PFSK-1 (cell line): ENCODE results near the gene GSDMA.
"Not testable (repeated sequence)": the region's sequence is repeated elsewhere in the genome, so short reads cannot be mapped to it uniquely, and the experiment has no call there.

ENCODE experiments used
- POLR2AphosphoS5 ChIP-seq: IDR thresholded peaks from 2 replicates; pipeline ENCODE4 v1.6.1; 2012; ENCODE audit warnings: low read depth, mild to moderate bottlenecking, control low read depth, low read length, moderate library complexity
- SIN3A ChIP-seq: IDR thresholded peaks from 2 replicates; pipeline ENCODE4 v1.6.1; 2012; ENCODE audit warnings: mild to moderate bottlenecking, low read length, moderate library complexity, borderline replicate concordance; ENCODE audit not compliant: insufficient read depth
- TF ChIP-seq, protein P1 (sequence below), 2 experiments: IDR thresholded peaks; 2 replicates each; pipeline versions ENCODE4 v1.6.1 to v1.8.0; 2011 to 2012; ENCODE audit warnings: low read depth in 2 of 2, low read length in 2 of 2, control low read depth in 1 of 2, inconsistent platforms in 1 of 2, mild to moderate bottlenecking in 1 of 2, moderate library complexity in 1 of 2; ENCODE audit not compliant: insufficient read depth in 1 of 2

DNA sequence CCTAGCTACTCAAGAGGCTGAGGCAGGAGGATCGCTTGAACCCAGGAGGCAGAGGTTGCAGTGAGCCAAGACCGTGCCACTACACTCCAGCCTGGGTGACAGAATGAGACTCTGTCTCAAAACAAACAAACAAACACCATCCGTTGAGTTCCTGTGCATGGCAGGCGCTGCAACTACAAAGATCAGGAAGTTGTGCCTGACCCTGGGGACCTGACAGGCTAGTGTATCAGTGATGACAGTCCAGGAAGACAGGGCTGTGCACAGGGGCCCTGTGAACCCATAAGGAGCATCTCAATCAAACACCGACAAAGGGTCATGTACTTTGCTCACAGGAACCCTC, 14.3 kb upstream of the GSDMA start:
- not testable (repeated sequence) for TF ChIP-seq POLR2AphosphoS5, SIN3A
- TF ChIP-seq, protein P1, sequence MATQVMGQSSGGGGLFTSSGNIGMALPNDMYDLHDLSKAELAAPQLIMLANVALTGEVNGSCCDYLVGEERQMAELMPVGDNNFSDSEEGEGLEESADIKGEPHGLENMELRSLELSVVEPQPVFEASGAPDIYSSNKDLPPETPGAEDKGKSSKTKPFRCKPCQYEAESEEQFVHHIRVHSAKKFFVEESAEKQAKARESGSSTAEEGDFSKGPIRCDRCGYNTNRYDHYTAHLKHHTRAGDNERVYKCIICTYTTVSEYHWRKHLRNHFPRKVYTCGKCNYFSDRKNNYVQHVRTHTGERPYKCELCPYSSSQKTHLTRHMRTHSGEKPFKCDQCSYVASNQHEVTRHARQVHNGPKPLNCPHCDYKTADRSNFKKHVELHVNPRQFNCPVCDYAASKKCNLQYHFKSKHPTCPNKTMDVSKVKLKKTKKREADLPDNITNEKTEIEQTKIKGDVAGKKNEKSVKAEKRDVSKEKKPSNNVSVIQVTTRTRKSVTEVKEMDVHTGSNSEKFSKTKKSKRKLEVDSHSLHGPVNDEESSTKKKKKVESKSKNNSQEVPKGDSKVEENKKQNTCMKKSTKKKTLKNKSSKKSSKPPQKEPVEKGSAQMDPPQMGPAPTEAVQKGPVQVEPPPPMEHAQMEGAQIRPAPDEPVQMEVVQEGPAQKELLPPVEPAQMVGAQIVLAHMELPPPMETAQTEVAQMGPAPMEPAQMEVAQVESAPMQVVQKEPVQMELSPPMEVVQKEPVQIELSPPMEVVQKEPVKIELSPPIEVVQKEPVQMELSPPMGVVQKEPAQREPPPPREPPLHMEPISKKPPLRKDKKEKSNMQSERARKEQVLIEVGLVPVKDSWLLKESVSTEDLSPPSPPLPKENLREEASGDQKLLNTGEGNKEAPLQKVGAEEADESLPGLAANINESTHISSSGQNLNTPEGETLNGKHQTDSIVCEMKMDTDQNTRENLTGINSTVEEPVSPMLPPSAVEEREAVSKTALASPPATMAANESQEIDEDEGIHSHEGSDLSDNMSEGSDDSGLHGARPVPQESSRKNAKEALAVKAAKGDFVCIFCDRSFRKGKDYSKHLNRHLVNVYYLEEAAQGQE (IDR thresholded peaks at IDR 0.05; ENCODE audit: insufficient read depth in 1 of 2, low read depth in 2 of 2, low read length in 2 of 2): not testable (repeated sequence)
